Measurements from ENCODE around the gene ARVCF.
A peak's percentile ranks its signal among the peaks of the same experiment; 100 is the strongest.

ARVCF gene

GRCh38 chr22:19966908-19967750 is 49.5 kb downstream of the ARVCF start:
- DNase-seq (ENCODE audit: low read depth in 2 of 2): no peak
- no peak overlapping the region for H3K4me3 ChIP-seq (replicated peaks in 1 of 2; ENCODE audit: low read depth in 2 of 2, low read length in 2 of 2)
- no peak for TF ChIP-seq CTCF (IDR thresholded peaks at IDR 0.05; ENCODE audit: low read depth, low read length)

GRCh38 chr22:19965771-19966709 is 50.6 kb downstream of the ARVCF start:
- DNase-seq (ENCODE audit: low read depth in 2 of 2): no peak
- peak; percentile 40 for TF ChIP-seq CTCF (IDR thresholded peaks at IDR 0.05; ENCODE audit: low read depth, low read length)
- no peak overlapping the region for H3K4me3 ChIP-seq (replicated peaks in 1 of 2; ENCODE audit: low read depth in 2 of 2, low read length in 2 of 2)

- no peak overlapping the region for H3K4me3 ChIP-seq (replicated peaks in 1 of 2; ENCODE audit: low read depth in 2 of 2, low read length in 2 of 2)
- DNase-seq (ENCODE audit: low read depth in 2 of 2): no peak
- TF ChIP-seq CTCF (IDR thresholded peaks at IDR 0.05; ENCODE audit: low read depth, low read length): no peak
These were observed 51.8 kb downstream of the ARVCF start for GRCh38 chr22:19964701-19965386.

GRCh38 chr22:19963863-19964642 is 52.6 kb downstream of the ARVCF start:
- no peak for TF ChIP-seq CTCF (IDR thresholded peaks at IDR 0.05; ENCODE audit: low read depth, low read length)
- no peak for DNase-seq (ENCODE audit: low read depth in 2 of 2)
- no peak overlapping the region for H3K4me3 ChIP-seq (replicated peaks in 1 of 2; ENCODE audit: low read depth in 2 of 2, low read length in 2 of 2)

GRCh38 chr22:19962909-19963806 is 53.5 kb downstream of the ARVCF start:
- no peak overlapping the region for H3K4me3 ChIP-seq (replicated peaks in 1 of 2; ENCODE audit: low read depth in 2 of 2, low read length in 2 of 2)
- TF ChIP-seq CTCF (IDR thresholded peaks at IDR 0.05; ENCODE audit: low read depth, low read length): no peak
- DNase-seq (ENCODE audit: low read depth in 2 of 2): peak in 1 of 2 donors; percentile 62

Measured in cardiac fibroblast (primary cell).